Glomerular endothelial cell (primary cell): ENCODE measurements around the gene GMPPB. TPM values are rescaled to one million over a fixed set of nuclear protein-coding genes. Genes with fewer than 3 reads are reported as not detected.
"Not testable (repeated sequence)": the region's sequence is repeated elsewhere in the genome, so short reads cannot be mapped to it uniquely, and the experiment has no call there.

Experiments used
- DNase-seq: peaks from one replicate; pipeline ENCODE4 v3.0.0-alpha.2; 2011; ENCODE audit warnings: low read depth, low spot score; ENCODE audit errors: extremely low read depth
- total RNA-seq: library from RNA; depleted of rRNA; stranded (reverse); fragments of >200 nt; gene quantifications from 2 replicates; pipeline ENCODE4 v1.2.3, GENCODE V29; 2015

The GMPPB gene
- total RNA-seq = 27.6 and 33.0 TPM in 2 replicates

- DNase-seq = peak; percentile 42
These were observed at the start of gene GMPPB for GRCh38 chr3:49723628-49724551. Gene GMPPB (minus strand): TSS chr3:49723951. CDS start chr3:49723726, 225 bp downstream.

- no peak for DNase-seq
These were observed 49.0 kb upstream of the GMPPB start for GRCh38 chr3:49772703-49773102.

- DNase-seq = no peak
These were observed 47.7 kb upstream of the GMPPB start for GRCh38 chr3:49771340-49771938.

- DNase-seq = no peak
These were observed 46.2 kb upstream of the GMPPB start for GRCh38 chr3:49769926-49770325.

- DNase-seq = no peak
These were observed 45.6 kb upstream of the GMPPB start for GRCh38 chr3:49769286-49769915.

- no peak for DNase-seq
These were observed 40.2 kb upstream of the GMPPB start for GRCh38 chr3:49763981-49764380.

- no peak for DNase-seq
These were observed 37.9 kb upstream of the GMPPB start for GRCh38 chr3:49761661-49762060.

- DNase-seq = no peak
These were observed 35.5 kb upstream of the GMPPB start for GRCh38 chr3:49759226-49759625.

GRCh38 chr3:49757197-49757596 lies 33.4 kb upstream of the GMPPB start:
- DNase-seq = no peak

GRCh38 chr3:49756036-49756435 lies 32.3 kb upstream of the GMPPB start:
- DNase-seq = no peak

- no peak for DNase-seq
These were observed 30.8 kb upstream of the GMPPB start for GRCh38 chr3:49754536-49754935.

GRCh38 chr3:49751501-49751900 lies 27.8 kb upstream of the GMPPB start:
- no peak for DNase-seq

- no peak for DNase-seq
These were observed 26.3 kb upstream of the GMPPB start for GRCh38 chr3:49750056-49750455.

- not testable (repeated sequence) for DNase-seq
These were observed 25.1 kb upstream of the GMPPB start for GRCh38 chr3:49748874-49749273.

- DNase-seq = peak; percentile 41
These were observed 24.2 kb upstream of the GMPPB start for GRCh38 chr3:49747792-49748480.

- DNase-seq = no peak
These were observed 22.2 kb upstream of the GMPPB start for GRCh38 chr3:49745986-49746385.

- DNase-seq = no peak
These were observed 16.7 kb upstream of the GMPPB start for GRCh38 chr3:49740427-49740826.

GRCh38 chr3:49738067-49738713 lies 14.4 kb upstream of the GMPPB start:
- no peak for DNase-seq

- DNase-seq = no peak
These were observed 11.0 kb upstream of the GMPPB start for GRCh38 chr3:49734752-49735151.

GRCh38 chr3:49733551-49733950 lies 9.8 kb upstream of the GMPPB start:
- DNase-seq = no peak

- no peak for DNase-seq
These were observed 8.8 kb upstream of the GMPPB start for GRCh38 chr3:49732597-49732996.
